ENCODE measurements around the gene ENPEP. TPM values are rescaled to one million over a fixed set of nuclear protein-coding genes. Genes with fewer than 3 reads are reported as not detected.
"Not testable (repeated sequence)": the region's sequence is repeated elsewhere in the genome, so short reads cannot be mapped to it uniquely, and the experiment has no call there.

Gene ENPEP
- total and polyA plus RNA-seq, 7 donors, result 0.23 to 2.2 (median 0.99) TPM

GRCh38 chr4:110543577-110543976 is 67.6 kb downstream of the ENPEP start:
- Histone ChIP-seq H3K36me3 (no peaks in the 10 kb centered on the region), H3K4me3 (no peak overlapping the region), H3K27ac (no peak overlapping the region), H3K4me1 (peaks cover 0 to 5% (median 2%) of the 10 kb centered on the region in 4 donors), H3K27me3 (no peaks in the 10 kb centered on the region), H3K9me3 (no peaks in the 10 kb centered on the region)
- intact Hi-C loops (cut with DNase I), result no loop called here
- TF ChIP-seq POLR2AphosphoS5 (IDR thresholded peaks at IDR 0.05), result no peak
- no peak for TF ChIP-seq POLR2A (IDR thresholded peaks at IDR 0.05)
- TF ChIP-seq CTCF (IDR thresholded peaks at IDR 0.05), result no peak
- TF ChIP-seq EP300 (IDR thresholded peaks at IDR 0.05), result no peak
- WGBS, 2 donors, result 73 to 93% methylated on average over 2 of the region's 2 CpGs
- DNase-seq, result no peak

- H3K27ac ChIP-seq, result no peak overlapping the region
These were observed 68.6 kb downstream of the ENPEP start for GRCh38 chr4:110544594-110544993.

GRCh38 chr4:110550260-110550659 is 74.3 kb downstream of the ENPEP start:
- H3K27me3 ChIP-seq, result no peaks in the 10 kb centered on the region
- H3K4me1 ChIP-seq, result no peaks in the 10 kb centered on the region
- TF ChIP-seq POLR2AphosphoS5 (IDR thresholded peaks at IDR 0.05) (no peak), POLR2A (IDR thresholded peaks at IDR 0.05) (no peak), CTCF (IDR thresholded peaks at IDR 0.05) (no peak), EP300 (IDR thresholded peaks at IDR 0.05) (no peak)
- WGBS, 2 donors, result 73 to 98% methylated on average over 1 of the region's 1 CpG
- intact Hi-C loops (cut with DNase I), result no loop called here
- H3K9me3 ChIP-seq, result no peaks in the 10 kb centered on the region
- H3K27ac ChIP-seq, result no peak overlapping the region
- no peaks in the 10 kb centered on the region for H3K36me3 ChIP-seq
- no peak for DNase-seq
- H3K4me3 ChIP-seq, result no peak overlapping the region

More at GRCh38 chr4:110544594-110544993, 68.6 kb downstream of the ENPEP start:
- Histone ChIP-seq H3K4me3 (no peak overlapping the region), H3K4me1 (peaks cover 0 to 5% (median 2%) of the 10 kb centered on the region in 4 donors), H3K9me3 (no peaks in the 10 kb centered on the region), H3K27me3 (no peaks in the 10 kb centered on the region), H3K36me3 (no peaks in the 10 kb centered on the region)
- no peak for DNase-seq
- TF ChIP-seq POLR2AphosphoS5 (IDR thresholded peaks at IDR 0.05) (no peak), EP300 (IDR thresholded peaks at IDR 0.05) (no peak), POLR2A (IDR thresholded peaks at IDR 0.05) (no peak), CTCF (IDR thresholded peaks at IDR 0.05) (no peak)
- intact Hi-C loops (cut with DNase I), result no loop called here

- Histone ChIP-seq H3K27me3 (no peaks in the 10 kb centered on the region), H3K27ac (no peak overlapping the region), H3K4me1 (no peaks in the 10 kb centered on the region), H3K36me3 (no peaks in the 10 kb centered on the region), H3K9me3 (no peaks in the 10 kb centered on the region), H3K4me3 (no peak overlapping the region)
- no peak for TF ChIP-seq EP300 (IDR thresholded peaks at IDR 0.05)
- no peak for TF ChIP-seq POLR2AphosphoS5 (IDR thresholded peaks at IDR 0.05)
- TF ChIP-seq POLR2A (IDR thresholded peaks at IDR 0.05), result no peak
- no peak for TF ChIP-seq CTCF (IDR thresholded peaks at IDR 0.05)
- no peak for DNase-seq
- intact Hi-C loops (cut with DNase I), result no loop called here
- 74 to 84% methylated on average over 2 of the region's 2 CpGs for whole genome bisulfite sequencing, 2 donors
These were observed 77.2 kb downstream of the ENPEP start for GRCh38 chr4:110553197-110553596.

- no peaks in the 10 kb centered on the region for H3K27me3 ChIP-seq
- peaks cover 0 to 3% (median 0%) of the 10 kb centered on the region in 4 donors for H3K9me3 ChIP-seq
- no peak overlapping the region for H3K27ac ChIP-seq
- H3K4me1 ChIP-seq, result no peaks in the 10 kb centered on the region
- TF ChIP-seq POLR2AphosphoS5 (IDR thresholded peaks at IDR 0.05) (no peak), POLR2A (IDR thresholded peaks at IDR 0.05) (no peak), EP300 (IDR thresholded peaks at IDR 0.05) (no peak), CTCF (IDR thresholded peaks at IDR 0.05) (no peak)
- 86 to 88% methylated on average over 6 of the region's 6 CpGs for WGBS, 2 donors
- no peak overlapping the region for H3K4me3 ChIP-seq
- no peak for DNase-seq
- intact Hi-C loops (cut with DNase I), result no loop called here
- no peaks in the 10 kb centered on the region for H3K36me3 ChIP-seq
These were observed 91.3 kb downstream of the ENPEP start for GRCh38 chr4:110567214-110567613.

GRCh38 chr4:110576696-110577095 is 100.7 kb downstream of the ENPEP start:
- H3K9me3 ChIP-seq; intact Hi-C loops (cut with DNase I); H3K4me3 ChIP-seq; H3K4me1 ChIP-seq; H3K36me3 ChIP-seq; H3K27ac ChIP-seq; H3K27me3 ChIP-seq; DNase-seq: not testable (repeated sequence)
- 93 to 94% methylated on average over 2 of the region's 2 CpGs for WGBS, 2 donors
